Lower lobe of right lung (tissue), 2 donors: ENCODE measurements around the gene SH3RF3. TPM values are rescaled to one million over a fixed set of nuclear protein-coding genes. Genes with fewer than 3 reads are reported as not detected.

Experiments used
- ATAC-seq, 2 donors: fragments of 200-7000 bp; cut with Tn5 transposase; one replicate each; pipeline ENCODE4 v1.9.1; 2020 to 2022; ENCODE audit warnings: mild to moderate bottlenecking in 2 of 2, moderate library complexity in 2 of 2
- DNase-seq: peaks from one replicate; pipeline ENCODE4 v3.0.0-alpha.2; 2020
- H3K27ac ChIP-seq: fragments of 200-600 bp; one replicate; pipeline ENCODE4 v1.8.0; 2022
- H3K27me3 ChIP-seq: fragments of 200-600 bp; one replicate; pipeline ENCODE4 v1.8.0; 2022; ENCODE audit warnings: low read depth
- H3K36me3 ChIP-seq: fragments of 200-600 bp; one replicate; pipeline ENCODE4 v1.8.0; 2022; ENCODE audit warnings: mild to moderate bottlenecking
- H3K4me1 ChIP-seq: fragments of 200-600 bp; one replicate; pipeline ENCODE4 v1.8.0; 2022
- H3K4me3 ChIP-seq: fragments of 200-600 bp; one replicate; pipeline ENCODE4 v1.8.0; 2022; ENCODE audit warnings: mild to moderate bottlenecking
- H3K9me3 ChIP-seq: fragments of 200-600 bp; one replicate; pipeline ENCODE4 v1.8.0; 2022
- intact Hi-C: fragments of 100-400 bp; cut with DNase I; formaldehyde crosslinking; loops from one replicate; pipeline ENCODE4 v1.11.0; 2022
- total RNA-seq: library from RNA; stranded (reverse); fragmentation: NEBNext Ultra II Directional; extraction: Animal tissue kit (Norgen Biotek cat#: 25700); gene quantifications from one replicate; pipeline ENCODE4 v1.2.1, GENCODE V29; 2021
- TF ChIP-seq, protein P1 (sequence below): fragments of 200-600 bp; IDR thresholded peaks from one replicate; pipeline ENCODE4 v1.8.0; 2022; ENCODE audit warnings: antibody characterized with exemption, mild to moderate bottlenecking
- donor health status: DM: no; HTN: yes; CAD: no; lungs with severe emphysema.

Gene SH3RF3
- total RNA-seq, 1 donor from 2014 or later: 5.7 TPM

DNA sequence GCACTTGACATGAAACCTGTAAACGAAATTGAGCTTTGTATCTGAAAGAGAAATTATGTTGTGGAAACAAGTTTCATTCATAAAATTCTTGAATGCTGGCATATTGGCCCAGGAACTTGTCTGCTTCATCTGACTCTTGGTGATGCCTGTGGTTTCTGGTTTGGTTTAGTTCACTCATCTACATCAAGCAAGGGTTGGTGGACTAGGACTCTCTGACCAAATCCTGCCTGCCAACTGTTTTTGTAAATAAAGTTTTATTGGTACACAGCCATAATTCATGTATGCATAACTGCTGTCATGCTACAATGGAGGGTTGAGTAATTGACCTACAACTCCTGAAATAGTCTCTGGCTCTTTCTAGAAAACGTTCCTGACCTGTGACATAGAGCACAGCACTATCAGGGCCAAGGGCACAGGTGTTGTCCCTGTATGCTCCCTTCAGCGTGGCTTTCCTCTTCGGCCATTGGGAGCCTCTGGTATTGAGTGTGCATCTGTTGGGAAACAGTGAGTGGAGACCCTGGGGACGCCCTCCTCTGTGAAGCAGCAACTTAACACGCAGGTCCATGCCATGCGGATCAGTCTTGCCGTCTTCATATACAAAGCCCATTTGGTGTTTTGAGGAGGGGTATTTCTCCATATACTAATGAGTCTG lies 226.3 kb downstream of the SH3RF3 start:
- no peak for DNase-seq
- H3K9me3 ChIP-seq: no peaks in the 10 kb centered on the region
- ATAC-seq: no peak
- H3K4me3 ChIP-seq: no peak overlapping the region
- intact Hi-C loops: no loop called here
- H3K4me1 ChIP-seq: peaks cover 23% of the 10 kb centered on the region
- H3K27ac ChIP-seq: no peak overlapping the region
- TF ChIP-seq, protein P1, sequence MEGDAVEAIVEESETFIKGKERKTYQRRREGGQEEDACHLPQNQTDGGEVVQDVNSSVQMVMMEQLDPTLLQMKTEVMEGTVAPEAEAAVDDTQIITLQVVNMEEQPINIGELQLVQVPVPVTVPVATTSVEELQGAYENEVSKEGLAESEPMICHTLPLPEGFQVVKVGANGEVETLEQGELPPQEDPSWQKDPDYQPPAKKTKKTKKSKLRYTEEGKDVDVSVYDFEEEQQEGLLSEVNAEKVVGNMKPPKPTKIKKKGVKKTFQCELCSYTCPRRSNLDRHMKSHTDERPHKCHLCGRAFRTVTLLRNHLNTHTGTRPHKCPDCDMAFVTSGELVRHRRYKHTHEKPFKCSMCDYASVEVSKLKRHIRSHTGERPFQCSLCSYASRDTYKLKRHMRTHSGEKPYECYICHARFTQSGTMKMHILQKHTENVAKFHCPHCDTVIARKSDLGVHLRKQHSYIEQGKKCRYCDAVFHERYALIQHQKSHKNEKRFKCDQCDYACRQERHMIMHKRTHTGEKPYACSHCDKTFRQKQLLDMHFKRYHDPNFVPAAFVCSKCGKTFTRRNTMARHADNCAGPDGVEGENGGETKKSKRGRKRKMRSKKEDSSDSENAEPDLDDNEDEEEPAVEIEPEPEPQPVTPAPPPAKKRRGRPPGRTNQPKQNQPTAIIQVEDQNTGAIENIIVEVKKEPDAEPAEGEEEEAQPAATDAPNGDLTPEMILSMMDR: no peak
- no peaks in the 10 kb centered on the region for H3K36me3 ChIP-seq
- H3K27me3 ChIP-seq: no peaks in the 10 kb centered on the region

DNA sequence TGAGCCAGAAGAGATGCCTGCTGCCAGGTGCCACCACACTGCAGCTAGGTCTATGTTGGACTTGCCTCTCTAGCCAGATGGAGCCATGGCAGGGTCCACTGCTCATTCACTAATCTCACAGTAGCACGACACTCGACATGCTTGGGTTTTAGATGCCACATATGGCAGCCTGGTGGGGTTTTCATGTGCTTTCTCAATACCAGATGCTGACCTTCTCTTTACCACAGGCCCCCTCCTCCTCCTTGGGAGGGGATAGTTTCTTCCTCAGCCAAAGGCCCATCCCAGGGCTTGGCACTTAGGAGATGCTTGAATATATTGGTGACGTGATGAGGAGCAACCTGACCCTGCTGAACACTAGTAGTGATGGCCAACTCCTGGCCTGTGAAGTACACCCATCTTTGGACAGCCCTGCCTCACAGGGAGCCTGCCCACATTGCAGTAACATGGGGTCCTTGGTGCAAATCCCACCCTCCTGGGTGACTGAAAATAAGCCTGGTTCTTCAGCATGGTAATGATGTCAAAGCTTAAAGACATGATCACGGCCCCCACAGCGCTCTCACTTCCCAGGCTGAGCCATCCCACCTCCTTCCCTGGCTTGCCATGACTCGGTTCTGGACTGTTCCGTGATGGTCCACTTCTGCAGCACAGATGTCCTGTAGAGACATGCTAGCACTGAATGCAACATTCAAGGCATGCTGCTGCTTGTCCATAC lies 227.5 kb downstream of the SH3RF3 start:
- TF ChIP-seq, protein P1: no peak

DNA sequence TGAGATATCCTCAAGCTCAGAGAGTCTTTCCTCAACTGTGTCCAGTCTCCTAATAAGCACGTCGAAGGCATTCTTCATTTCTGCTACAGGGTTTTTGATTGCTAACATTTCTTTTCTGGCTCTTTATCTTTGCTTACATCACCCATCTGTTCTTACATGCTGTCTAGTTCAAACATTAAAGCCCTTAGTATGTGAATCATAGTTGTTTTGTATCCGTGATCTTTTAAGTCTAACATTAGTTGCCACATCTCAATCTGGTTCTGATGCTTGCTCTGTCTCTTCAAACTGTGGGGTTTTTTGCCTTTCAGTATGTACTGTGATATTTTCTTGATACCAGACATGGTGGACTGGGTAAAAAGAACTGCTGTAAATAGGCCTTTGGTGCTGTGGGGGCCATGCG lies 235.2 kb downstream of the SH3RF3 start:
- TF ChIP-seq, protein P1: no peak
- H3K4me1 ChIP-seq: no peaks in the 10 kb centered on the region
- ATAC-seq: no peak
- no peak overlapping the region for H3K4me3 ChIP-seq
- H3K9me3 ChIP-seq: no peaks in the 10 kb centered on the region
- H3K27me3 ChIP-seq: no peaks in the 10 kb centered on the region
- intact Hi-C loops: no loop called here
- H3K27ac ChIP-seq: no peak overlapping the region
- DNase-seq: no peak
- no peaks in the 10 kb centered on the region for H3K36me3 ChIP-seq

More for the DNA sequence above, 227.5 kb downstream of the SH3RF3 start:
- no peak for DNase-seq
- no peak overlapping the region for H3K4me3 ChIP-seq
- no peaks in the 10 kb centered on the region for H3K9me3 ChIP-seq
- H3K27ac ChIP-seq: no peak overlapping the region
- no peaks in the 10 kb centered on the region for H3K27me3 ChIP-seq
- H3K4me1 ChIP-seq: peaks cover 11% of the 10 kb centered on the region
- no peaks in the 10 kb centered on the region for H3K36me3 ChIP-seq
- intact Hi-C loops: no loop called here
- no peak for ATAC-seq

DNA sequence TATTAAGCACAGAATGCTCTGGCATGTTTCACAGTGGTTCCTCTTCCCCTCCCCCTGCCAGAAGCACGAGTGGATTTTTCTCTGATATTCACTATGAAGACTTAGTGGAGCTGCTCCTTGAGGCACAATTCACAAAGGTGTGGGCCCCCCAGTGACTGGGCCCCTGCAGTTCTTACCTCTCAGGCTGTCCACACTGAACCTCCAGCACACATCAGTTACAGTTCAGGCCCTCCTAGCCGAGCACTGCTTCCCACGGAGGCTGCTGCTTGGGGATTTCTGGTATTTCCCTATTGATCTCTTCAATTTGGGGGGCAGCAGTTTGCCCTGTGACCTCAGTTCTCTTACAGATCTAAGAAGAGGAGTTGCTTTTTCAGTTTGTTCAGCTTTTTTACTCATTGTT lies 236.1 kb downstream of the SH3RF3 start:
- Histone ChIP-seq H3K4me3 (no peak overlapping the region), H3K36me3 (no peaks in the 10 kb centered on the region), H3K9me3 (no peaks in the 10 kb centered on the region), H3K27ac (no peak overlapping the region), H3K4me1 (no peaks in the 10 kb centered on the region), H3K27me3 (no peaks in the 10 kb centered on the region)
- TF ChIP-seq, protein P1: no peak
- intact Hi-C loops: no loop called here
- DNase-seq (no peak), ATAC-seq (no peak)

DNA sequence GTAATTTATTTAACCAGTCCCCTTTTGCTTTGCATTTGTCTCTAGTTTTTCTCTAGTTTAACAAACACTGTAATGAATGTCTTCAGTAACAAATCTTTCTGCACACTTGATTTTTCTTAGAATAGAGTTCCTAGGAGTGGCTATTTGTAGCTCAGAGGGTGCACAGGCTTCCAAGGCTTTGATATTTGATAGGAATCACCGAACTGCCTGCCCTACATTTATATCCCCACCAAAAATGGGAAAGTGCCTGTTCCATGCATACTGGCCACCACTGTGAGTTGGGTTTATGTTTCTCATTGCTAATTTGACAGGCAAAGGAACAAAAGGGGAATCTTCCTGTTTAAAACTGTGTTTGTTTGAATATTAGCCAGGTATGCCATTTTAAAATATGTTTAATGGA lies 238.7 kb downstream of the SH3RF3 start:
- no peak for DNase-seq
- intact Hi-C loops: no loop called here
- H3K27ac ChIP-seq: no peak overlapping the region
- no peaks in the 10 kb centered on the region for H3K9me3 ChIP-seq
- no peaks in the 10 kb centered on the region for H3K4me1 ChIP-seq
- H3K27me3 ChIP-seq: no peaks in the 10 kb centered on the region
- TF ChIP-seq, protein P1: no peak
- no peak overlapping the region for H3K4me3 ChIP-seq
- H3K36me3 ChIP-seq: no peaks in the 10 kb centered on the region
- ATAC-seq: no peak
